CD4-positive, alpha-beta T cell treated with Interleukin-10 for 1 hour (primary cell): Measurements from ENCODE around the gene DIAPH1.
"Not testable (repeated sequence)": the region's sequence is repeated elsewhere in the genome, so short reads cannot be mapped to it uniquely, and the experiment has no call there.

Experiments
- DNase-seq: peaks from one replicate; pipeline ENCODE4 v3.0.0-alpha.2; 2020

Gene DIAPH1

DNA sequence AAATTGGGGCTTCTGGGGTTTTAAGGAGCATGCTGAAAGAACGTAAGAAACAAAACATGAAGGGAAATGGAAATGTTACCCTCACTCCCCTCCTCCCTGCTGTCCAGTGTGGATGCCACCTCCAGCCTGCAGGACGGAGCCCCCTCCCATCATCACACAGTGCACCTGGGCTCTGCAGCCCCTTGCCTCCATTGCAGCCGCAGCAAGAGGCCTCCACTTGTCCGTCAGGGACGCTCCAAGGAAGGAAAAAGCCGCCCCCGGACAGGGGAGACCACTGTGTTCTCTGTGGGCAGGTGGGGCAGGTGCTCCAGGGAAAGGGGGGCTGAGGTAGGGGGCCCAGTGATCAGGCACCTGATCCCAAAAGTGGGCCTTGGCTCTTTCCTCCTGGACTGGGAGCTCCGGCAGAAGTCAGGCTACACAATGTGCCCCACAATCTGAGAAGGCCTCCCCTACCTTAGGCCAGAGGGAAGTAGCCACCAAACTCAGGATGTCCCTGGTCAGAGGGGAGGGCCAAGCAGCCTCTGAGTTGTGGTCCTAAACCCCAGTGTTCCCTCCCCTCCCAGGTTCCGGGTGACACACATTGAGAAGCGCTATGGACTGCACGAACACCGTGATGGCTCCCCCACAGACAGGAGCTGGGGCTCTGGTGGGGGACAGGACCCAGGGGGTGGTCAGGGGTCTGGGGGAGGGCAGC, 20.7 kb upstream of the DIAPH1 start:
- no peak for DNase-seq

DNA sequence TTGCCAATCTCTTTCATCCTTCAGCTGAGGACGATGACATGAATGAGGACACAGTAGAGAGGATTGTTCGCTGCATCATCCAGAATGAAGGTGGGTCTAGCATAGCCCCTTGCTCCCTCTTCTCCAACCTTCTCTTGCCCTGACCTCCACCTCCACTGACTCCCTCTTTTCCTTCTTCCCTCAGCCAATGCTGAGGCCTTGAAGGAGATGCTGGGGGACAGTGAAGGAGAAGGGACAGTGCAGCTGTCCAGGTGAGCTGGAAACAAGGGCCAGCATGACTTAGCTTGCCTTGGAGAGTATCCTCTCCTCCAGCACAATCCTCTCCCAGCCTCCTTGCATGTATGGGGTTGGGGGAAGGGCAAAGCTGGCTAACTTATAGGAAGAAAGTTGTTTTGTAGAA, 20.0 kb upstream of the DIAPH1 start:
- DNase-seq = no peak

DNA sequence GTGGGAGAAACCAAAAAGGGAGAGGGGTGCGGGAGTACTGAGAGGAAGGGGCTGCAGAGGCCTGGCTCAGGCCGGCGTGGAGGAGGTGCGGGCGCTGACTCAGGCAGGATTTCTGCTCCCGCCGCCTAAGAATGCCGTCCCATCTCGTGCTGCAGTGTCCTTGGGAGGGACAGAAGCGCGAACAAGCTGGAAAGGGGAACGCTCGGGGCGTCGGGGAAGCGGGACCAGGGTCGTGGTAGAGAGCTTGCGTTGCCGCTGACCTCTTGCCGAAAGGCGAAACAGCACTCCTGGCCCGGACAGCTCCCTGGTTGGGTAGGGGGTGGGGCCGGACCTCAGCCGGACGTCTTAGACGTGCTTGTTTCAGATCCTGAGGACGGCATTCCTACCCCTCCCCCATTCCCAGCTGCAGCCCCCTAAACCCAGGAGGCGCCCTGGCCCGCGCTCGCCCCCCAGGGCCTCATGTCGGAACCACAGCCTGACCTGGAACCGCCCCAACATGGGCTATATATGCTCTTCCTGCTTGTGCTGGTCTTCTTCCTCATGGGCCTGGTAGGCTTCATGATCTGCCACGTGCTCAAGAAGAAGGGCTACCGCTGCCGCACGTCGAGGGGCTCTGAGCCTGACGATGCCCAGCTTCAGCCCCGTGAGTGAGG, 19.1 kb upstream of the DIAPH1 start:
- DNase-seq = peak; percentile 73

DNA sequence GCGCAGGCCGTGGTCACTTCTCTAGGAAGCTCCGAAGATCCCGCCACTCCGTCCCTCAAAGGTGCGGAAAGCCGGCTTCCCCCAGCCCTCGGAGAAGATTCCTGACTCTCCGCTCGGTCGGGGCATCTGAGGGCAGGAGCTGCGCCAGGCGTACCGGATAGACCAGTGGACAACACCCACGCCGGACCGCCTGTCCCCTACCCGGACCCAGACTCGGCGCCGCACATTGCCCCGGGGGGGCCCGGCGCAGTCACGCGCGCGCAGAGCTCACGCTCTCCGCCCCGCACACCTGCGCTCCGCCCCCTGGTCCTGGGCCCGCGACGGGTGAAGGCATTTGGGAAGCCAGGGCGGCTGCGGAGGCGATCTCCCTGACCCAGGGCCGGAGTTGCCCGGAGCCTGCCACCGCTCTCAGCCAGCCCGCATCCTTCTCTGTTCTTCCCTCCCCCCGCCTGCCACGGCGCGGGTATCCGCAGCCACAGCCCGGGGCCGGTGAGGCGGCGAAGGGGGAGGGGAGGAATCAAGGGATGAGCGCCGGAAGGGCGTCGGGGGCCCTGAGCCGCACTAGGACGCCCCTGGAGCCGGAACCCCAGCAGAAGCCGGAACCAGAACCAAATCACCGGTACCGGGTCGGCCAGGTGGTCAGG, 18.4 kb upstream of the DIAPH1 start:
- peak; percentile 58 for DNase-seq

DNA sequence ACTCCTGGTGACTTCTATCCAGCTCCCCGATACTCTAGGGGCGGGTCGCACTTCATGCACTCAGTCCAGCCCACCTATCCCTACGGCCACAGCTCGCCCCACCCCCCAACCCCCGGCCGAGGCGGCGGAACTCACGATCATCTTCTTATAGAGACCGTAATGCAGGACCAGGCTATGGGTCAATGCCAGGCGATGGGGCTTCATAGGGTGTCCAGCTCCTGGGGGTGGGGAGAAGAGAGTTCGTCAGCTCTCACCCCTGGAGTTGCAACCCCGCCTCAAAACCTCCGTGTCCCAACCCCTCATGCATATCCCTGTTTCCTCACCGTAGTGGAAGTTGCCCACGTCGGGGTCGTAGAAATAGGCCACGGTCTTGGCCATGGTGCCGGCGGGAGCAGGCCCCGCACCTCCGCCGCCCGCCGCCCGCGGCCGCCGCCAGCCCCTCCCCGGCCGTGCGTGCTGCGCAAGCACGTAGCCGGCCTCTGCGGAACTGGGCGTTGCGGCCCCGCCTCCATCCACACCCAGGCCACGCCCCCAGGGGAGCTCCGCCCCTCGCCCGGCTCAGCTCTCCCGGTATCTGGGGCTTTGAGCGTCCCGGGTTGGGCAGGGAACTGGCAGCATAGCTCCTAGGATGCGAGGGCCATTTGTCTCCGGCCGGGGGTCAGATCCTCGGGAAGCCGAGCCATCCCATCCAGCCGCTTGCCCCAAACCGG, 17.8 kb upstream of the DIAPH1 start, which contains the start of the genes HDAC3 and RELL2:
Gene HDAC3, minus strand, starts transcription at position 437 of the 710 bp plus-strand sequence. Its CDS starts 59 bp downstream, at position 378.
Gene RELL2, plus strand, starts transcription at position 585 of the 710 bp plus-strand sequence. CDS start 1,229 bp downstream, outside the sequence.
- DNase-seq = peak; percentile 93

DNA sequence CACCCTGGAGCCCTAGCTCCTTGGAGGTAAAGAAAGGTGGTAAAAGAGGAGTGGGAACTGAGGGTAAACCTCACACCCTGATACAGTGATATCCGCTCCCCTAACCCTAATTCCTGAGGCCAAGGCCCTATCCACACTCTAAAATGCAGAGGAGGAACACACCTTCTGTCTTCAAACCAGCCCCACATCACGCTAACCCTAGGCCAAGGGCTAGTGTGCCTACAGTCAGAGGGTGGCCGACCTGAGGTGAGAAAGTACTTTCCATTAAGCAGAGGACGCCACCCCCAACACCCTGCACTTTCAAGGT, 17.3 kb upstream of the DIAPH1 start:
- no peak for DNase-seq

DNA sequence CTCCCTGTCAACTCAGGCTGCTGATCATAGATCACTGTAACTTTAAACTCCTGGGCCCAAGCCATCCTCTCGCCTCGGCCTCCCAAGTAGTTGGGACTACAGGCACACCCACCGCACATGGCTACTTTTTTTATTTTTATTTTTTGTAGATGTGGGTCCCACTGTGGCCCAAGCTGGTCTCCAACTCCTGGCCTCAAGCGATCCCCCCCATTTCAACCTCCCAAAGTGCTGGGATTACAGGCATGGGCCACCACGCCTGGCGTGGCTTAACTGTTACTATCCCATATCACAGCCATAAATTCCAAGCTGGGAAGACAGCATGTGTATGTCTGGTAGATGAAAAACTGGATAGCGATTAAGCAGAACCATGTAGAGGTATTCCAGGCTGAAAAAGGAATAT, 16.8 kb upstream of the DIAPH1 start:
- no peak for DNase-seq

DNA sequence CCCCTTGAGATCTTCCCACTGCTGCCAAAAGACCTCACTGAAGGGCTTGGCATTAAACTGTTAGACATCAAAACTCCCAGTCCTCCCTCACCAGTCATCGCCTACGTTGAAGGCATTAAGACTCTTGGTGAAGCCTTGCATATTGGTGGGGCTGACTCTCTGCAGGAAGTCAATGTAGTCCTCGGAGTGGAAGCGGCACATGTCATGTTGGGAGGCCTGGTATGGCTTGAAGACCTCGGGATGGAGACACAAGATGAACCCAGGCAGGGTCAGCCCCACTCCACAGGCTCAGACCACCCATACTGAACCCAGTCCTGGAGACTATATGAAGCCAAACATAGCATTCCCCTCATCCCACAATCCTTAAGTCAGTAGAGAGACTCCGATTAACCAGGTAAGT, 15.9 kb upstream of the DIAPH1 start:
- DNase-seq = no peak

DNA sequence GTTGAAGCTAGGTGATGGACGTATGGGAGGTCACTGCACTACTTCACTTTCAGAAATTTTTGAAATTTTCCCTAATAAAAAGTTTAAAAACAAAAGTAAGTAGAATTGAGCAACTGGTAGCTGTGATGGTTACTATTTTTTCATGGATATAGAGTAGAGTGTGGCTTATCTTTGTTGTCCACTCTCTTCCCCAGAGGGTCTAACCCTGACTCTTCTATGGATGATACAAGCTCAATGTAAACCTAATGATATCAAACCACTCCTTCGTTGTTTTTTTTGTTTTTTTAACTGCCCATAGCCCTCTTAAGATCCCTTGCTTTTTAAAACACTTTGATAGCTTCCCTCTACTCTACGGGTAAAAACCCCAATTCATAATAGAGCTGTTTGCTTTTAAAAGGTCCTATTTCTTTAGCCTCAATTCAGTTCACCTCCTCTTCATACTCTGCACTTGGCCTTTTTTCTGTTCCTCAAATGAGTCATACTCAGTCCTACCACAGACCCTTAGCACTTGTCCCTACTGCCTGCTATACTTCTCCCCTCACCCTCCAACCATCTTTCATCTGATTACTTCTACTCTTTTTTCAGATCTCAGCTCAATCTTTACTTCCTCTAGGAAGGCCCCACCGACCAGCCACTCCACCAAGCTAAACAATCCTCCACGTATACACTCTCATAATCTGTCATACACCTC, 15.2 kb upstream of the DIAPH1 start:
- no peak for DNase-seq

DNA sequence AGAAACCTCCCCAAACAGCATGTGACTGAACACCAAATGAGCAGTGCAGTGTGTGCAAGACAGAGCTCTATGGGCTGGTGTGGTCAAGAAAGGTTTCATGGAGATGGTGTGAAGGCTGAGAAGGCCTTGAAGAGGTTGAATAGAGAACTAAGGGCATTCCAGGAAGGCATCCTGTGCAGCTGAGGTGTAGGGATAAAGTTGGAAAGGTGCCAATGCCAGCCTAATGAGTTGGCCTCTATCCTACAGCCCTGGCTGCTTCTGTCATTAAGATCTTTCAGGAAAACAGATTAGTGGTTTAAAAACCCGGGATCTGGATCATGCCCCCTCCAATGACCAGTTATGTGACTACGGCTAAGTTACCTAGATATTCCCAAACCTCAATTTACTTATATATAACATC, 13.8 kb upstream of the DIAPH1 start:
- no peak for DNase-seq

DNA sequence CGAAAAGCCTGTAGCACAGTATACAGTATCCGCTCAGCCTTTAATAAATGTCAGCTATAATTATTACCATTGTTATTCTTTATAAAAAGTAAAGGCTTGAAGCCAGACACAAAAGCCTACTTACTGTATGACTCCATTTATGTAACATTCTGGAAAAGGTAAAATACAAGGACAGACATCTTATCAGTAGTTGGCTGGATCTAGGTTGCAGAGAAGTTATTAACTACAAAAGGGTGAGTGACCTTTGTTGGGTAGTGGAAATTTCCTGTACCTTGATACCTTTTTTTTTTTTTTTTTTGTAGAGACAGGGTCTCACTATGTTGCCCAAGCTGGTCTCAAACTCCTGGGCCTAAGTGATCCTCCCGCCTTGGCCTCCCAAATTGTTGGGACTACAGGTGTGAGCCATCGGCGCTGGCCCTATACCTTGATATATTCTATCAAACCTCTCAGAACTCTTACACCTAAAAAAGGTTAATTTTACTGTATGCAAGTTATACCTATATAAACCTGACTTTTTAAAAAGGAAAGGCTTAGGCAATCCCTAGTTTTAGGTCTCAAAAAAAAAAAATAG, 11.9 kb upstream of the DIAPH1 start:
- no peak for DNase-seq

DNA sequence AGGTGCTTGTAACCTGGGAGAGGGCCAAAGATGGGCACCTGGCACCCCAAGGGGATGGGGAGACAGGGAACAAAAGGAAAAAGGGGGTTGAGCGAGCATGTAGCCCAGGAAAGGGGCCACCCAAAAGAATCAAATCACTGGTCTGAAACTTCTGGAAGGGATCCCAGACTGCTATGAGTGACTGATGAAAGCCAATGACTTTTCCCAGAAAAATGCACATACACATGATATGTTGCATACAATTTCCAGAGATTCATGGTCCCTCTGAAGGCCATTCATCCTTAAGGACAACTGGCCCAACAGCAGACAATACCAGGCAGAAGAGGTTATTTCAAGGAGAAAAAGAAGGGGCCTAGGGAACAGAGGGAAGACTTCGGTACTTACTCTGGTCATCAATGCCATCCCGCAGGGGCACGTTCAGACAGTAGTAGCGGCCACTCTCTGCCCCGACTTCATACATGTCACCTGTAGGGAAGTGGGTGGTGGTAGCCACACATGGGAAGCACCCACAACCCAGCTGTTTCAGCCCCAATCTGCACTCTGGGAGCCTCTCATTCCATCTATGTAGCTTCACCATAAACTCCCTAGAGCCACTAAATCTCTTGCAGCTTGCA, 9.5 kb upstream of the DIAPH1 start:
- no peak for DNase-seq

DNA sequence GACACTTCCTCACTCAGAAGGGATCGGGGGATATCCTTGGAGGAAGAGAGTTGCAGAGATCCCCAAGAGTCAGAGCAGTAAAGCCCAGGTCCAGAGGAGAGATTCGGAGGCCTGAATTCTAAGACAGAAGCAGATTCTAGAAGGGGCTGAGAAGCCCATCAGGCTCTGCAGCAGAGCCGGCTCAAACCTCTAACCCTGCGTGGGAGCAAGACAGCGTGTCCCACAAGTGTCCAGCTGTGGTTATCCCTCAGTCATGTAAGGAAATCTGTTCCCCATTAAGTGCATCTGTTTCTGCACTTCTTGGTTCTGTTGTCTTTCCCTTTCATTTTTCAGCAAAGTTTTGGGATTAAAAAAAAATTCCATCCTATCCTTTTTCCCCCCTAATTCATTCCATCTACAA, 4.8 kb upstream of the DIAPH1 start:
- DNase-seq = no peak

DNA sequence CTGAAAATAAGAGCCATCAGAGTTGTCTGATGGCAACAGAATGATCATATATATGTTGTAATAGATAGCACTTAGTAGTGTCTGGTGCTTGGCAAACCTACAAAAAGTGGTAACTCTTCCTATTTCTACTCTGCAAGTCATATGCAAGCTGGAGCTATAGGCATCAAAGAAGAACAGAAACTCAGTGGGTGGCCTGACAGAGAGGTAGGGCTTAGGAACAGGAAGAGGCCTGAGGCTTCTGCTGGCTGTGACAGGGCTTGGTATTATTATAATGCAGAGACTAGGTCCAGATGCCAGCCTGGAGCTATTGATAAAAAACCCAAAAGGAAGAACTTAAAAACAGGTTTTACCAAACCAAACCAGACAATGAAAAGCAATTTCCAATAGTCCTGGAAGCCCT, 4.4 kb upstream of the DIAPH1 start:
- no peak for DNase-seq

DNA sequence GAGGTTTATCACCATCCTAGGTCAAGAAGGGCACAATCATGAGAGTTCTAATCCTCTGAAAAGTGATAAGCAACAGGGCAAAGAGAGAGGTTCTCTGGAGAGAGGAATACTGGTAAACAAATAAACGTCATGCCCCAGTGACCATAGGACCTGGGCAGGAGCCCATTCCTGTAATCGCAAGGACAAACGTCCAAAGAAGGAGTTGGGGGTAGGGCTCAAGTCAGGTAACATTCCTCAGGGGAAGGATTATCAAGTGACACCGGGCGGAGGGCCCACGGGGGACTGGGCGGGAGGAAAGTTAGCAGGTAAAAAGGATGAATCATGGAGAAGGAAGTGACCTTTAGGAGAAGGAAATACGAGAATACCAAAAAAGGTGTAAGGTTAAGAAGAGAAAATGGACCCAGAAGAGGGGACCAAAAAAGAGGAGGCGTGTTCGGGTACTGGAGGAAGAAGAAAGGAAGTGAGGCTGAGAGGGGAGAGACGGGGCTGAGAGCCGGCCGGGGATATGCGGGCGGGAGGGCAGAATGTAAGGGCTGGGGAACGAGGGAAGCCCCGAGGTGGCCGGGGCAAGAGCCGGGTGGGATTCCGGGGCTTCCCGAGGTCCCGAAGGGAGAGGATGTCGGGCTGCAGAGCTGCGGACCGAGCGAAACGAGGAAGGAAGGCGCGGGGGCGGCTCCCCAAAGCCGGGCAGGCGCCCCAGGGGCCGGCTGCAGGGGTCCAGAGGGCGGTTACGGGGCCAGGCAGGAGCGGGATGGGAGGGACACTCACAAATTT, 583 bp downstream of the DIAPH1 start:
- peak; percentile 64 for DNase-seq

DNA sequence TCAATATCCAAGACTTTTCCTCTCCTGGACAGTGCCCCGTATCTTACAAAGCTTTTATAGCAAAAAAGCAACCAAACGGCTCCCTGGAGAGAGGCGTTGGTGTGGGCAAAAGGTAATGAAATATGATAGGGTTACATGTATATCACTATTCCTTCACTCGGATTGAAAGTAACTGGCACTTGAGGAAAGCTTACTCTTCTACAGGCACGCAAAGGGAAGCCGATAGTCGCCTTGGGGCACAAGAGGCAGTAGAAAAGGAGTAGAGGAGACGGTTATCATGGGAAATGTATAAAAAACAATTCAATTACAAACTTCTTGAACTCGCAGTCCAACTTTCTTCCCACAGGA, 1.1 kb downstream of the DIAPH1 start:
- DNase-seq = no peak

DNA sequence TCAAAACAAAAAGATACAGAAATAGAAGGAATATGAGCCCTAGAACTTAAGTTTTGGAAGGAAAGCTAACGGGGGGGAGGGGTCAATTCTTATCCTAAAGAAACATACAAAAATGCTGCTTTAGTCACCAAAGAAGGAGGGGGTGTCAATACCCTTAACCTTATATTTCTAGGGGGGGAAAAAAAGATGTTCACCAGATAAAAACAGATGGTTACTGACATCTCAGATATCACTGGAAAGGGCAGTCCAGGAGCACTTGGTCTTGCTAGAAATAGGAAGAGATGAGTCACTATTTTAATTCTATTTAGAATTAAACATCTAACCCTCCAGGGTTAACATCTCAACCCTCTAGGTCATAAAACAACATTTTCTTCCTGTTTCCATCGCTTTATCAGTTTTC, 1.7 kb downstream of the DIAPH1 start:
- no peak for DNase-seq

DNA sequence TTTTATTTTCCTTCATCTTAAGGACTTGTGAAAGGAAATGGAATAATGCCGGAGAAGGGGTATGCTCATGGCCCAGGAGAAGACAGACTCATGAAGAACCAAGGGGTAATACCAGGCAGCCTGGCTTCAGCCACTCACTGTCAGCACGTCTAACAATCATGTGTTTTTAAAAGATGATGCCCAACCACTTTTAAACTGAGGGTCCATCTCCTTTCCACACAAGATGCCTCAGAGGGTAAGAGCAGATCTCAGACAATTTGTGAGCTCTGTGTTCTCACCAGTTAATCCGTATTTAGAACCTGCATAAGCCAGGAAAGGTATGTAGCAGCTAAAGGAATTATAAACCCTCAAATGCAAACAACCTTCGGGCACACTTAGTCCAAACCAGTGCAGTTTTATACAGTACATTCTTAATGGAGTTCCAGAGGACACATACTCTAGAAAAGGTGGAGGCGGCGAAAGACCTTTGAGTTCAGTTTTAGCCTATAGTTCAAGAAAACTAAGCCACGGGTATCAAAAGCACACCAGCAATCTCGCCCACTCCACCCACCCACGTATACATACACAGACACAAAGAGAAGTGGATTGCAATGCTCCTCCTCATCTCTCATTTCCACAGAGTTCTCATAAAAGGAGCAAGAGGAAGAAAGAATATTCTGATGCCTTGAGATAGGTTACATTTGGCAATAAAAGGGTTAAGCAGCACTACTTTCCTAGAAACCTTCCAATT, 2.6 kb downstream of the DIAPH1 start:
- DNase-seq = no peak

DNA sequence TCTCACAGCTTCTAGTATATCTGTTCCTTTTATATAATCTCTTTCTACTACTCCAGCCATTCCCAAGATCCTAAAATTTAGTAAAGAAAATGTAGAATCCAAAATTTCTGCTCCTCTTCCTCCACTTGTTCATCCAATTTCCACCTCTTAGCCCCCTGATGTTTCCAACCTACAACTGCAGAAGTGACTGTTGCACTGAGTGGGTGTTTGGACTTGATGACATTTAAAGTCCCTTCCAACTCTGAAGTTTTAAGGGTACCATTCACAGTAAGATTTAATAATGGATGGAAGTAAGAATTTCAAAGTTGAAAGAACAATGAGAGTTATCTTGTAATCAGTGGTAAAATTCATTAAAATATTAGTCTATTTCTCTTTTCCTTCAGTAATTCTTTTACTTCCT, 5.5 kb downstream of the DIAPH1 start:
- no peak for DNase-seq

DNA sequence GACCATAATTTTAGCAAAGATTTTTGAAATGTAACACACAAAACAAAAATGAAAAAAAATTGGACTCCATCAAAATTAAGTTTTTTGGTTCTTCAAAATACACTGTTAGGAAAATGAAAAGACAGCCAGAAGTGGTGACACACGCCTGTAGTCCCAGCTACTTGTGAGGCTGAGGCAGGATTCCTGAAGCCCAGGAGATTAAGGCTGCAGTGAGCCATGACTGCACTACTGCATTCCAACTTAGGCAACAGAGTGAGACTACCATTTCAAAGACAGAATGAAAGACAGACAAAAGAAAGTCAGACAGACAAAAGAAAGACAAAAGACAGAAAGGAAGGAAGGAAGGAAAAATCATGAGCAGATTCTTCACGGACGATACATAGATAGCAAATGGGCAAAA, 7.5 kb downstream of the DIAPH1 start:
- no peak for DNase-seq

DNA sequence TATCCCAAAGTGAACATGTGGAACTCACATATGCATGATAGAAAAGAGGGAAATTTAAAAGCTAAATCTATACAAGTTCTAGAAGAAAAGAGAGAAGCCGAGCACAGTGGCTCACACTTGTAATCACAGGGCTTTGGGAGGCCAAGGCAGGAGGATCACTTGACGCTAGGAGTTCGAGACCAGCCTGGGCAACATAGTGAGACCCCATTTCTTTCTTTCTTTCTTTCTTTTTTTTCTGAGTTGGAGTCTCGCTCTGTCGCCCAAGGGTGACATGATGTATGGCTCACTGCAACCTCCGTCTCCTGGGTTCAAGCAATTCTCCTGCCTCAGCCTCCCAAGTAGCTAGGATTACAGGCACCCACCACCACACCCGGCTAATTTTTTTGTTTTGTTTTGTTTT, 8.9 kb downstream of the DIAPH1 start:
- DNase-seq = not testable (repeated sequence)
